GM21619 (cell line): ENCODE measurements around the gene DTWD2.
"Not testable (repeated sequence)": the region's sequence is repeated elsewhere in the genome, so short reads cannot be mapped to it uniquely, and the experiment has no call there.

Source experiments
- ATAC-seq: cut with Tn5 transposase; IDR thresholded peaks from one replicate; pipeline ENCODE4 v1.9.1; 2021; ENCODE audit not compliant: unreplicated experiment

Gene DTWD2

DNA sequence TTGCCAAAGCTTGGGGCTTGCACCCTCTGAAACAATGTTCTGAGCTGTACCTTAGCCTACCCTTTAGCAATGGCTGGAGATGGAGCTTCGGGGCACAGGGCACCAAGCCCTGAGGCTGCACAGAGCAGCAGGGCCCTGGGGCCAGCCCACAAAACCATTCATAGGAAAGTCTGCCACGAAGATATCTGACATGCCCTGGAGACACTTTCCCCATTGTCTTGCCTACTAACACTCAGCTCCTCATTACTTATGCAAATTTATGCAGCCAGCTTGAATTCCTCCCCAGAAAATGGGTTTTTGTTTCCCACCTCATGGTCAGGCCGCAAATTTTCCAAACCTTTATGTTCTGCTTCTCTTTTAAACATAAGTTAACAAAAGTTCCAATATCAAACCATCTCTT, 105.7 kb downstream of the DTWD2 start:
- no peak for ATAC-seq

- not testable (repeated sequence) for ATAC-seq
These were observed 111.5 kb downstream of the DTWD2 start for GRCh38 chr5:118876852-118877251.

DNA sequence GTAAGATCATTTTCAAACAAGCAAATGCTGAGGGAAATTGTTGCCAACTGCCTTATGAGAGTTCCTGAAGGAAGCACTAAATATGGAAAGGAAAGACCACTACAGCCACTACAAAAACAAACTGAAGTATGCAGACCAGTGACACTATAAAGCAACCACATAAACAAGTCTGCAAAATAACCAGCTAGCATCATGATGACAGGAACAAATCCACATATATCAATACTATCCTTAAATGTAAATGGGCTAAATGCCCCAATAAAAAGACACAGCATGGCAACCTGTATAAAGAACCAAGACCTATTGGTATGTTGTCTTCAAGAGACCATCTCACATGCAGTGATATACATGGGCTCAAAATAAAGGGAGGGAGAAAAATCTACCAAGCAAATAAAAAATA, 113.2 kb downstream of the DTWD2 start:
- ATAC-seq: no peak

DNA sequence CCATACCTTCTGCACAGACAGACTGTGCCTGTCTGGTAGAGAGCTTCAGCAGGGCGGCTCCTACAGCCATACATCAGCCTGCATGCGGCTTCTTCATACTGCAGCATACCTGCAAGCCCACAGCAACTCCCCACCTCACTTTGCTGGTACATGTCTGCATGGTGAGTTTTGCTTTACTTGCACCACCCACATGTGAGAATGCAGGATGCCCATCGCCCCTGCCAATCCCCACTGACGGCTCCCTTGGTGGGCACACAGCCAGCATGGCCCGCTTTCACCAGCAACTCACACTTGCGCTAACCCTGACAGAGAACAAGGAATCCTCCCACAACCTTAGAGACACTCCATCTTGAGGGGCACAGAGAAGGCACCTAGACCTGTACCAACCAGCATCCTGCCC, 114.9 kb downstream of the DTWD2 start:
- ATAC-seq: no peak

DNA sequence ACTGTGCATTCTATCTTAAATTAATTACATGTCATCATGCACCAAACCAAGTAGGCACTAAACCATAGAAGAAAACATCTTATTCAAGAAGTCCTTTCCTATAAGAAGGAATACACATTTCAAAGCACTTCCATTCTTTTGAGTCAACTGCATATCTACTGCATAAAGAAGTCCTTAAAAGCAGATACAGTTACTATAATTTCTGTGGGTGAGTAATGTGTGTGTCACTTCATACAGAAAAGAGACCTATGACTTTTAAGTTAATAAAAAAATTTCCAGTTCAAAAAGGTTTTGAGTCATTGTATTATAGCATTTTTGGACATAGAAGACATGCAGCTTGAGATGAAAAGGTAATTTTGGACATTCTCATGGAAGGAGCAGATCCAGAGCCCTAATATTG, 125.0 kb downstream of the DTWD2 start:
- no peak for ATAC-seq

DNA sequence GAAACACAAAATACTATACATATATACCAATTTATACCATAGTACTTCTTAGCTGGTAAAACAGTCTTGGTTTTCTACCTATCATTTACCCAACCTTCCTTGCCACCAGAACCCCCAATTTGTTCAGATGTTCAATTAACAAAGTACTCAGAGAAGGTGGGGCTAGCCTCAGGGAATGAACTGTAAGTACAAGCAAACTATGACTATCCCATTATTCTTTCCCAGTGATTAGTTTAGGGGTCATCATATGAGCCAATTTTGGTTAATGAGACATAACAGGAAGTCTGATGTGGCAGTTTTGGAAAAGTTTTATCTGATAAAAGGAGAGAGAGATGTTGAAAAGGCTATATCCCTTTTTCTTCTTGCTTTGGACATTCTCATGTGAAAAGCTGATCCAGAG, 125.8 kb downstream of the DTWD2 start:
- no peak for ATAC-seq

GRCh38 chr5:118857700-118858099, 130.6 kb downstream of the DTWD2 start:
- ATAC-seq: no peak

- ATAC-seq: no peak
These were observed 133.5 kb downstream of the DTWD2 start for GRCh38 chr5:118854819-118855218.

GRCh38 chr5:118851785-118852184, 136.6 kb downstream of the DTWD2 start:
- not testable (repeated sequence) for ATAC-seq

DNA sequence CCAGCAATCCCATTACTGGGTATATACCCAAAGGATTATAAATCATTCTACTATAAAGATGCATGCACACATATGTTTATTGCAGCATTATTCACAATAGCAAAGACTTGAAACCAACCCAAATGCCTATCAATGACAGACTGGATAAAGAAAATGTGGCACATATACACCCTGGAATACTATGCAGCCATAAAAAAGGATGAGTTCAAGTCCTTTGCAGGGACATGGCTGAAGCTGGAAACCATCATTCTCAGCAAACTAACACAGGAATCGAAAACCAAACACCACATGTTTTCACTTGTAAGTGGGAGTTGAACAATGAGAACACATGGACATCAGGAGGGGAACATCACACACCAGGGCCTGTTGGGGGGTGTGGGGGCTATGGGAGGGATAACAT, 138.8 kb downstream of the DTWD2 start:
- not testable (repeated sequence) for ATAC-seq

- ATAC-seq: no peak
These were observed 144.0 kb downstream of the DTWD2 start for GRCh38 chr5:118844351-118844750.

- no peak for ATAC-seq
These were observed 153.6 kb downstream of the DTWD2 start for GRCh38 chr5:118834710-118835109.

DNA sequence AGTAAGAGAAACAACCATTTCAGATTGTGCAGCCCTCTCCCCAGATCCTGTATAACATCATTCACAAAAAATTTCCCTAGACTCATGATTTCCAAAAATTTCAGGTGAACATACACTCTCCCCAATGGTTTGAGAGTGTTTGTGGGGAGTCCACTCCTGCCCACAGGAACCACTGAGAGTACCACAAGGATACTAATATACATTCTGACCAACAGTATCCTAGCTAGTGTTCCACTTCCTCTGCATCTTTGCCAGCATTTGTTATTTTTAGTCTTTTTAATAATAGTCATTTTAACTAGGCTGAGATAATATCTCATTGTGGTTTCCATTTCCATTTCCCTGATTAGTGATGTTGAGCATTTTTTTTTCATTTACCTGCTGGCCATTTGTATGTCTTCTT, 155.4 kb downstream of the DTWD2 start:
- no peak for ATAC-seq

DNA sequence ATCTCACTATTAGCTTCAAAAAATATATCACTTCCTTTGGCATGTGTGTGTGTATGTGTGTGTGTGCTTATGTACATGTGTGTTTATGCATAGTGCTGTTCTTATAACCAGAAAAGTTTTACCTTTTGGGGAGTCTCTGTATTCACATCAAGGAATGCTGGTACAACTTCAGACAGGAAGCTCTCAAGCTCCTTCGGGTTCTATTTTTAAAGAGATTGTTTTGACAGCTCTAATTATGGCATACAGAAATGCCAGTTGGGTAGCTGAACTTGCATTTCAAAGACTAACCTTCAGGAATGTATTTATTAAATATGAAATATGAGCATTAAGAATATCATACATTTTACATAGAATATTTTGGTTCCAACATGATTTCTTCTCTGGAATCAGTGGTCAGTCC, 163.1 kb downstream of the DTWD2 start:
- no peak for ATAC-seq

DNA sequence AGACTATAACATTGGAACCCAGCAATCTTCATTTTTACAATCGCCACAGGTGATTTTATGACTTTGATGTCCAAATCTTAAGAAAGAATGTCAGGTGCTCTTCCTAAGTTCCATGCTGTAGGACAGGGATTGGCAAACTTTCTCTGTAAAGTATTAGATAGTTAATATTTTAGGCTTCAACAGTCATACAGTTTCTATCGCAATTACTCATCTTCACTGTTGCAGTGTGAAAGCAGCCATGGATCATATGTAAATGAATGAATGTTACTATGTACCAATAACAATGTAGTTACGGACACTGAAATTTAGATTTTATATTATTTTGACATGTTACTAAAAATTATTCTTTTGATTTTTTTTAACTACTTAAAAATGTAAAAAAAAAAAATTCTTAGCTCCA, 169.7 kb downstream of the DTWD2 start:
- no peak for ATAC-seq

DNA sequence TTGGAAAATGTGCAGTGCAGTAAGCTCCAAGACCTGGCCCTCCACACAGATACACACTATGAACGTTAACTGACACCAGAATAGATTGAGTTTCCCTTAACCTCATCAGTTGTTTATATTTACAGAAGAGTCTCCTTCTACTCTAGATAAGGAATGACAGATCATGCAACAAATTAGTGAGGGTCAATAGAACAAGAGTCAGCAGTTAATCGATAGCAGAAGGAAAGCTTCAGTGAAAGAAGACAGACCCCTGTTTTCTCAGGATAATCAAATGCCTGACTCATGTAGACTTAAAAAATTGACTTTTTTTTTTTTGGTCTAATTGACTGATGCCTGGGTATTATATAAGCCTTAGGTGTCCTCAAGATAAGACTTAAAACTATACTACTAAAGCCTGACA, 179.9 kb downstream of the DTWD2 start:
- ATAC-seq: no peak

- no peak for ATAC-seq
These were observed 181.8 kb downstream of the DTWD2 start for GRCh38 chr5:118806571-118806970.

DNA sequence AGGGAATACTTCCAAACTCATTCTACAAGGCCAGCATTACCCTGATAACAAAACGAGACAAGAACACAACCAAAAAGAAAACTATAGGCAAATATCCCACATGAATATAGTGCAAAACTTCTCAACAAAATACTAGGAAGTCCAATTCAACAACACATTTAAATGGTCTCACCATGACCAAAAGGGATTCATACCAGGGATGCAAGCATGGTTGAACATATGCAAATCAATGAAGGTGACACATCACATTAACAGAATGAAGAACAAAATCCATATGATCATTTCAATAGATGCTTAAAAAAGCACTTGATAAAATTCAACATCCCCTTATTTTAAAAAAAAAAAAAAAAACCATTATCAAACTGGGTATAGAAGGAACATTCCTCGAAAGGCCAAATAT, 186.0 kb downstream of the DTWD2 start:
- ATAC-seq: no peak

DNA sequence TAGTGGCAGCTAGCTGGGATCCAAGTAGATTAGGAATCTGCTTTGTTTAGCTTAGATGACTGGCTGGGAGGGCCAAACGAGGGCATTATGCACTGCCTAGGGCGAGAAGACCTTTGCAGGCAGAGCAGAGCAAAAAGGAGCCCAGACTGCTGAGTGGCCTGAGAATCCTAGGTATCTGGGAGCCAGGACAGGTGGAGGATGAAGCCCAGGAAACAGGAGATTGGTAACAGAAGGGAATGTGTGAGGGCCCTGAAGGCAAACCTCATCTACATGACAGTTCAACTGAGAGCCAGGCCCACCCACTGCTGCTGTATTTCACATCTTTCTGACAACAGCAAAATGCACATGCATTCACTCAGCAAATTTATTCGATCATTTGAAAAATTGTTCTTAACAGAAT, 192.3 kb downstream of the DTWD2 start:
- no peak for ATAC-seq

DNA sequence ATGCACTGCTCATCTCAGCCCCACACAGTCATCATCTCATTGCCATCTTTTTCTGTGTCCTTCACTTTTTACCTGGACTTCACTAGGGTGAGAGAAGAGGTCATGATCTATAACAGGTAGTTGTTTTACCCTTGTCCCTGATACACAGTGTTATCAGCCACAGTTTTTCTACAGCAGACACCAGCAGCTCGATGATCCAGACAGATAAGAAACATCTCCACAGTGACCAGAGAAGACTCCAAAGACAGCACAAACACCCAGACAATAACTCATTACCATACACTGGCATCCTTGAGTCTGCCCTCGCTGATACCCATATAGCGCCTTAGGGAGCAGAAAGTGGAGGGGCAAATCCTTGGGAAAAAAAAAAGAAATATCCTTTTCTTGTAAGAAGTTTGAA, 194.1 kb downstream of the DTWD2 start:
- ATAC-seq: no peak

DNA sequence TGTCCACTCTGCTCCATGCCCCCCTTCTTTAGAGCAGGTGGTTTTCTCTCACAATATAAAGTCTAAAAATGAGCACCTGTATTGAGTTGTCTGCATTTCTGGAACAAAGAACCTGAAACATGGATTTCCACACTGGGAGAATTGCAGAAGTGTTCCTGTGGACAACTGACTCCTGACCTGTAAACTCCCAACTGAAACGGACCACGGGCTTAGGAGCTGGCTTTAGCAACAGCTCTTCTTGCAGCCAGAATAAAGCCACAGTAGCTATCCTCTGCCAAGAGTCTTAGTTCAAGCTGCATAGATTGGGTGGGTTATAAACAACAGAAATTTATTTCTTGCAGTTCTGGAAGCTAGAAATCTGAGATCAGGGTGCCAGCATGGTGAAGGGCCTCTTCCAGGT, 194.7 kb downstream of the DTWD2 start:
- ATAC-seq: no peak

- ATAC-seq: no peak
These were observed 195.3 kb downstream of the DTWD2 start for GRCh38 chr5:118793091-118793490.

GRCh38 chr5:118791926-118792734, 196.2 kb downstream of the DTWD2 start:
- peak; percentile 99 for ATAC-seq
